GM12873 (cell line): ENCODE data around the gene PYGO1.

Experiments used
- TF ChIP-seq, protein P1 (sequence below): IDR thresholded peaks from 2 replicates; pipeline ENCODE4 v1.5.1; 2012; ENCODE audit warnings: low read depth, mild to moderate bottlenecking, moderate library complexity, low read length, control low read depth; ENCODE audit not compliant: insufficient read depth; ENCODE audit errors: missing control alignments

Gene PYGO1

DNA sequence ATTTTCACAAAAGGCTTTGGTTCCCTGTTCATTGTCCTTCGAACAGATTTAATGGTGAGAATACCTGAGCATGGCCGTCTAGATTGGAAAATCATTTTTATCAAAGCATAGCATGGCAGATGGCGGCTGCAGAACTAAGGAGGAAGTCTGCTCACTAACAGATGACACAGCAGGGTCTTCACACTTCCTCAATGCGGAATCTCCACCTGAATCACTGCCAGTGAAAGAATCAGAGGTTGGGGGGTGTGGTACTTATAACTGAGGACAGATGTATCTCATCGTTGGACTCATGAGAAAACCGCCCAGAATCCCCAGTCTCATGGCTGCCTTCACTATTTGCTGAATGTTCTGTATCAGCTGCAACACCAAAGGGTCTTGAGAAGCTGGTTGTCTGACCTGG, 31.6 kb upstream of the PYGO1 start:
- TF ChIP-seq, protein P1, sequence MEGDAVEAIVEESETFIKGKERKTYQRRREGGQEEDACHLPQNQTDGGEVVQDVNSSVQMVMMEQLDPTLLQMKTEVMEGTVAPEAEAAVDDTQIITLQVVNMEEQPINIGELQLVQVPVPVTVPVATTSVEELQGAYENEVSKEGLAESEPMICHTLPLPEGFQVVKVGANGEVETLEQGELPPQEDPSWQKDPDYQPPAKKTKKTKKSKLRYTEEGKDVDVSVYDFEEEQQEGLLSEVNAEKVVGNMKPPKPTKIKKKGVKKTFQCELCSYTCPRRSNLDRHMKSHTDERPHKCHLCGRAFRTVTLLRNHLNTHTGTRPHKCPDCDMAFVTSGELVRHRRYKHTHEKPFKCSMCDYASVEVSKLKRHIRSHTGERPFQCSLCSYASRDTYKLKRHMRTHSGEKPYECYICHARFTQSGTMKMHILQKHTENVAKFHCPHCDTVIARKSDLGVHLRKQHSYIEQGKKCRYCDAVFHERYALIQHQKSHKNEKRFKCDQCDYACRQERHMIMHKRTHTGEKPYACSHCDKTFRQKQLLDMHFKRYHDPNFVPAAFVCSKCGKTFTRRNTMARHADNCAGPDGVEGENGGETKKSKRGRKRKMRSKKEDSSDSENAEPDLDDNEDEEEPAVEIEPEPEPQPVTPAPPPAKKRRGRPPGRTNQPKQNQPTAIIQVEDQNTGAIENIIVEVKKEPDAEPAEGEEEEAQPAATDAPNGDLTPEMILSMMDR: no peak

GRCh38 chr15:55618387-55618786, 30.2 kb upstream of the PYGO1 start:
- TF ChIP-seq, protein P1: no peak

- TF ChIP-seq, protein P1: no peak
Measured at GRCh38 chr15:55615445-55615844, 27.3 kb upstream of the PYGO1 start.

- TF ChIP-seq, protein P1: no peak
Measured at GRCh38 chr15:55613727-55614126, 25.6 kb upstream of the PYGO1 start.

GRCh38 chr15:55606214-55606613, 18.1 kb upstream of the PYGO1 start:
- TF ChIP-seq, protein P1: no peak

GRCh38 chr15:55601374-55601773, 13.2 kb upstream of the PYGO1 start:
- TF ChIP-seq, protein P1: no peak

- TF ChIP-seq, protein P1: no peak
Measured at GRCh38 chr15:55599439-55599838, 11.3 kb upstream of the PYGO1 start.
